Epidermal melanocyte (primary cell): ENCODE measurements around the gene ATG12.
"Not testable (repeated sequence)": the region's sequence is repeated elsewhere in the genome, so short reads cannot be mapped to it uniquely, and the experiment has no call there.

Experiments used
- DNase-seq: peaks from one replicate; pipeline ENCODE4 v3.0.0; 2011; ENCODE audit warnings: low spot score; ENCODE audit not compliant: insufficient read length

ATG12 gene

DNA sequence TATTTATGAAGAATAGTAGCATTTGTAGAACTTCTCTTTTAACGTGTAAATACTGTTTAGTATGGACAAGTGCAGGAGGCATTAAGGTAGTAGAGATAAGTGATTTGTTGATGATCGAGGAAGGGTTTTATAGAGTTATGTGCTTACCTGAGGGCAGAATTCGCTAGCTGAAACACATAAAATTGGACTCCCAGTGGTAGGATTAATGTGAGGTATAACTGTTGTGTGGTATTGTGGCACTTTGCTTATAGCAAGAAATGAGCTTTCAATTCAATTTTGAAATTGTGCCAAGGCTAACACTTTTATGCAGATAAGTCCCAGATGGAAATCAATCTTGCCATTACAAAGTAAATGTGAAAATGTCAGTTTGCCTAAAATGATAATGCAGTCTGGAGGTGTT, 1.6 kb upstream of the ATG12 start:
- DNase-seq = no peak

DNA sequence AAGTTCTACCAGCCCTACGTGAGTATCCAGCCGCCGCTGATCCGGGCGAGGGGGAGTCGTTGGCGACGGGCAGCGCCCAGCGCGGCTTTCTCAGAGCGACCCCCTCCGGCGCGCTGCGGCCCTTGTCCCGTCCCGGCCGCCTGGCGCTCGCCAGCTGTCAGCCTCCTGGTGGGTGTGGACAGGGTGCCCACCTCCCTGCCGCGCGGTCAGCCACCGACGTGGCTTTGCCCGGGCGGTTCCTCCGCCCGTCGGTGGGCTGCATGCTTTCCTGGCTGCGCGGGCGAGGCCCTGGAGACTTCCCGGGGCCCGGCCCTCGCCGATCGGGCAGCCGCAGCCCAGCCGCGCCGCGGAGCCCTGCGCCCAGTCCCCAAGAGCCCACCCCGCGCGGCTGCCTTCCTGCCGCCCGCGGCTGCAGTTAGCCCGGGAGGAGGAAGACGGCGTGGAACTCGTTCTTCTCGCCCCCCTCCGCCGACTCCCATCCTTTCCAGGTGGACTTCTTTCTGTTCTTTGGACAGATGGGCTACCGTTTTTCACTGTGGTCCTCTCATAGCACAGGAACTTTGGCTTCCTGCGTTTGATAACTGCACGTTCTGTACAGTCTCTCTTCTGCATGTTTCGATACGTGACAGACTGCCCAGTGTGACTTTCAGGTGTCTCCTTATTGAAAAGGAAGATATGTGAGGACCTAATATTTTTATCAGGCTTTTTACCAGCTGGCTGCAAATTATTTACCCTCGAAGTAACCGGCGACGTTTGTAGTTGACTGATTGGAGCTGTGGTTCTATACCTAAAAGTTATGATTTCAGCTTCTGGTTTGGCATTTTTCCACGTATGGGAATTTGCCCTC, 947 bp upstream of the ATG12 start:
- no peak for DNase-seq

DNA sequence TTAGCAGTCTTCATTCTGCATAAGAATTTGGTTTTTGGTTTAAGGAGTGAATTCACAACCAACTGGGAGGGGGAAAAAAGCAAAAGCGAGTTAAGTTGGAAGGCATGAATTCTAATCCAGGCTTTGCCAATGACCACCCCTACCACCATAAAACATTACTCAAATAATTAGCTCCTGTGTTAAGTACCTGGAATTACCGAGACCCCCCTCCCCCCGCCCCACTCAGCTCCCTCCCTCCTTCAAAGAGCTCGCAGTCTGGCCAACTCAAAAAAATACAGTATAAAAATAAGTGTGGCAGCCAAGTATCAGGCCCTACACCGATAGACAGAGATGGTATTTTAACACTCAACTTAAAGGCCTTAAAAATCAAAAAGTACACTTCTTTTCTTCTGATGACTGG, 492 bp downstream of the ATG12 start:
- DNase-seq = no peak

DNA sequence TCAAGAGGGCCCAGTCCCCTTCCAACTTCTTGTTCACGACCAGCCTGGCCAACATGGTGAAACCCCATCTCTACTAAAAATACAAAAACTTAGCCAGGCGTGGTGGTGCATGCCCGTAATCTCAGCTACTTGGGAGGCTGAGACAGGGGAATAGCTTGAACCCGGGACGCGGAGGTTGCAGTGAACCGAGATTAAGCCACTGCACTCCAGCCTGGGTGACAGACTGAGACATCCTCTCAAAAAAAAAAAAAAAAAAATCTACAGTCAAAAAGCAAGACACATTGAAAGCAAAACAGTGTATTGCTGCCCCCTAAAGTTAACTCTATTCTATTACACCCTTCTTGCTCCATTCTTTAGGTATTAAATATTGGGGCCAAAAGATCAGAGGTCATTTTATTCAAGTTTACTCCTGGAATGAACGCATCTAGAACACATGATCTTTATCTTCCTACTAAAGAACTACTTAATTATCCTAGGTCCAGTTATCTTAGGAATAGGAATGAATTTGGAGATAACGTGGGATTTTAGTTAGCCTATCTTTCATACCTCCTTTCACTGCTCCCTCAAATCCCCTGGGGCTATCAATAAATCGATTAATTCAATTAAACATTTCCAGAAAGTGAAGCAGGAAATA, 2.4 kb downstream of the ATG12 start:
- no peak for DNase-seq

DNA sequence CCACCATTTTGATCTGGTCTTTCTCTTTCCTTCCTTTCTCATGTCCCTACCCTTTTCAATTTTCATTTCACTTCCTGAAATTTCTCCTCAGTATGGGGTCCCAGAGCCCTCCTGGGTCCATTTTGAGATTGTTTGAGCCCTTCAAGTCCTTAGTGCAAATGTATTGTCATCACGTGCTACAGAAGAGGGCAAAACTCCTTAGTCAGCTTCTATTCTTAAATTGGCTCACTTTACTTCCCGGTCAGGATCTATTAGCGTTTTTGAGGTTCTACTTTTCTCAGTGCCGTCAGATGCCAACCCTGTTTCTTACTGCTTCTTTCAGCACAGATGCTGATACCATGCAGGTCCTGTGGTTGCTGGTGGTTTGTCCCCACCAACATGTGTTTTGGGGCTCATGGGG, 5.9 kb downstream of the ATG12 start:
- DNase-seq = no peak

DNA sequence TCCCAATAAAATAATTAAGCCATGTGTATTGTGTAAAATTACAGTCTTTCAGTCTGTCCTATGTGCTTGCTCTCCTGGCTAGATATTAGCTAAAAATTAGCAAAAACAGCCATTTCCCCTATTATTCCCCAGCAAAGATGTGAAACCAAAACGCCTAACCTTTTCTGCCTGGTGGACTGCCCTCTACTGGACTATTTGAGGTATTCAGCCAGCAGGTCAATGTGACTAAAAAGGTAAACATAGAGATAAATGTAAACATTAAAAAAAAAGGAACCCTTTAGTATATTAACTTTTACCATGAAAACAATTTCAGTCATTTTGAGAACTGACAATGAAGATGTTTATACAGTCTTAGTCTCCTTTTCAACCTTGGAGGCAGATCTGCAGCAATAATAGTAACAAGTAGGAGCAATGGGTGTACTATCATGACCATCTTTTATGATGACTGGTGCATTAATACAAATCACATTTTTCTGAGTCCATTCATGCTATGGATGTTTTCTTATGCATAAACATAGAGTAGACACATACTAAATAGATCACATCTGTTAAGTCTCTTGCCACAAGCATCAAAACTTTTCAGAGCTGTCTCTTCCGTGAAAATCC, 10.1 kb downstream of the ATG12 start:
- DNase-seq = peak; percentile 29

GRCh38 chr5:115829913-115830312, 11.5 kb downstream of the ATG12 start:
- no peak for DNase-seq

DNA sequence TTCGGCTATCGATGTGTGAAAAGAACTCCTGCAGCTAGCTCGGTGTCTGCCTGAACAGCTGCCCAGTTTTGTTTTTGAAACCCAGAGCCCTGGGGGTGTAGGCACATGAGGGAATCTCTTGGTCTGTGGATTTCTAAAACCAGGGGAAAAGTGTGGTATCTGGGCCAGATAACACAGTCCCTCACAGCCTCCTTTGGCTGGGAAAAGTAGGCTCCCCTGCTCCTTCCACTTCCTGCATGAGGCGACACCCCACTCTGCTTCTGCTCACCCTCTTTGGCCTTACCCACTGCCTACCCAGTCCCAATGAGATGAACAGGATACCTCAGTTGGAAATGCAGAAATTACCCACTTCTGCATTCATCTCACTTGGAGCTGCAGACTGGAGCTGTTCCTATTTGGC, 15.4 kb downstream of the ATG12 start:
- DNase-seq = no peak

DNA sequence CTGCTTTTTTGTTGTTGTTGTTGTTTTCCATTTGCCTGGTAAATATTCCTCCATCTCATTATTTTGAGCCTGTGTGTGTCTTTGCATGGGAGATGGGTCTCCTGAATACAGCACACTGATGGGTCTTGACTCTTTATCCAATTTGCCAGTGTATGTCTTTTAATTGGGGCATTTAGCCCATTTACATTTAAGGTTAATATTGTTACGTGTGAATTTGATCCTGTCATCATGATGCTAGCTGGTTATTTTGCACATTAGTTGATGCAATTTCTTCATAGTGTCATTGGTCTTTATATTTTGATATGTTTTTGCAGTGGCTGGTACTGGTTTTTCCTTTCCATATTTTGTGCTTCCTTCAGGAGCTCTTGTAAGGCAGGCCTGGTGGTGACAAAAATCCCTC, 16.4 kb downstream of the ATG12 start:
- DNase-seq = not testable (repeated sequence)

- no peak for DNase-seq
These were observed 20.5 kb downstream of the ATG12 start for GRCh38 chr5:115820846-115821245.

- no peak for DNase-seq
These were observed 22.5 kb downstream of the ATG12 start for GRCh38 chr5:115818821-115819220.

GRCh38 chr5:115817386-115817785, 24.0 kb downstream of the ATG12 start:
- DNase-seq = no peak

DNA sequence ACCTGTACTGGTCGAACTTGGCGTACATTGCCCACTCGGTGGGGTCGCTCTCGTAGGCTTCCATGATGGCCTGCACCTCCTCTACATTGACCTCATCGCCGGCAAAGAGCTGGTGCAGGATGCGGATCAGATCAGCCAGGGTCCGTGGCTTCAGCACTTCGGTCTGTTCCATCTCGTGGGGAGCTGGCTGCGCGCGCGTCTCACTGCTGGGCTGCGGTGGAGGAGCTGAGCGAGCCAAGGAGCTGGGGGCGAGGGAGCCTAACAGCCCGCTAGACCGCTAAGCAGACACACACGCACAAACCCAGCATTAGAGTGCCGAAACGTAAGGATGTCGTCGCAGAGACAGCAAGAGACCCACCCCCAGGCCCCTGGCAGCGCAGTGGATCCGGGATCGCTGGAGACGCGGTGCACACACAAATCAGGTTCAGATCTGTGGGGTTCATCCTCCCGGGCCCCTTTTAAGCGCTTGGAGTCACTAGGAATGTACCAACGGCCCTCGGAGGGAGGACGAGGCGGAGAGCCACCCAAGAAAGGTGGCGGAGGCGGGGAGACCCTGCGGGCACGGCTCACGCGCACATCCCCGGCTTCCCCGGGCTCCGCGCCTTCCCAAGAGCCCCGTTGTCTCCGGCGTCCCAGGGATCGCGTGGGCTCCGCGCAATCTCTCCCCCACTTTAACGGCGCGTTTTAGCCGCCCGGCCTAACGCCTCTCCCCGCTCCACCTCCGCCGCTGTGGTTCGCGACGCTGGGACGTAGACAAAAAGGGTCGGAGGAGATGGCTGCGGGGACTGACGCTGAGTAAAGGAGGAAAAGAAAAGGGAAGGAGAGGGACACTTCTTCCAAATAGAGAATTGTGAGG, 24.9 kb downstream of the ATG12 start, which contains the start of gene CDO1:
Gene CDO1, minus strand, starts transcription at position 434 of the 856 bp plus-strand sequence. Its CDS starts 262 bp downstream, at position 172.
- DNase-seq = peak; percentile 21

- no peak for DNase-seq
These were observed 25.6 kb downstream of the ATG12 start for GRCh38 chr5:115815693-115816225.

GRCh38 chr5:115815006-115815692, 26.2 kb downstream of the ATG12 start:
- no peak for DNase-seq

GRCh38 chr5:115813719-115814118, 27.6 kb downstream of the ATG12 start:
- no peak for DNase-seq

GRCh38 chr5:115812372-115812771, 29.0 kb downstream of the ATG12 start:
- no peak for DNase-seq

GRCh38 chr5:115811406-115811805, 30.0 kb downstream of the ATG12 start:
- DNase-seq = no peak

- DNase-seq = peak; percentile 17
These were observed 30.6 kb downstream of the ATG12 start for GRCh38 chr5:115810761-115811160.

DNA sequence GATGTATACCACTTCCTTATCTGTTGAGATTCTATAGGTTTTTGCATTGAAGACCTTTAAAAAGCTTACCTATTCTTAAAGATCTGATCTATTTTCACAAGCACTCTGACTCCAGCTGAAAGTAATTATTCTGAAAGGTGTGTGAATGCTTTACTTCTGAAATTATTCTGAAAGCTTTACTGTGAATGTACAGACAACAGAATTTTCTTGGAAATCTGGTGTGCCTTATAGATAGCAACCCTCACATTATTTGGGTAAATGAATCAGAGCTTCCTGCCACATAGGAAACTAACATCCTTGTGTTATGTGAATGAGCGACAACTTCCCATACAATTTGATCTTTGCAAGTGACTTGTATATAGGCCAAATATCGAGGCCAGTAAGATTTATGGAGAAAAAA, 31.4 kb downstream of the ATG12 start:
- DNase-seq = no peak

- DNase-seq = not testable (repeated sequence)
These were observed 33.3 kb downstream of the ATG12 start for GRCh38 chr5:115808066-115808465.
